Smooth muscle cell (in vitro differentiated cells): ENCODE results near the gene ENPP1. TPM values are rescaled to one million over a fixed set of nuclear protein-coding genes. Genes with fewer than 3 reads are reported as not detected.

Source experiments
- DNase-seq: peaks from one replicate; lab custom pipeline; 2025; ENCODE audit not compliant: unreplicated experiment; lab: John Stamatoyannopoulos, UW
- H2AFZ ChIP-seq: fragments of 200-600 bp; sonication (generic); 2 replicates; pipeline ENCODE4 v1.6.0; 2016; ENCODE audit warnings: antibody characterized with exemption, low read depth, mild to moderate bottlenecking
- H3F3A ChIP-seq: fragments of 200-600 bp; sonication (generic); 2 replicates; pipeline ENCODE4 v1.6.0; 2017; ENCODE audit warnings: antibody characterized with exemption, low read depth
- H3K27ac ChIP-seq: fragments of 200-600 bp; sonication (generic); 2 replicates; pipeline ENCODE4 v1.5.1; 2016; ENCODE audit warnings: low read depth, mild to moderate bottlenecking
- H3K27me3 ChIP-seq: fragments of 200-600 bp; sonication (generic); 2 replicates; pipeline ENCODE4 v1.6.1; 2016; ENCODE audit warnings: low read depth, mild to moderate bottlenecking
- H3K36me3 ChIP-seq: fragments of 200-600 bp; sonication (generic); 2 replicates; pipeline ENCODE4 v1.5.1; 2016; ENCODE audit warnings: low read depth
- H3K4me1 ChIP-seq: fragments of 200-600 bp; sonication (generic); 2 replicates; pipeline ENCODE4 v1.5.1; 2016; ENCODE audit warnings: low read depth
- H3K4me2 ChIP-seq: fragments of 200-600 bp; sonication (generic); 2 replicates; pipeline ENCODE4 v1.6.0; 2016; ENCODE audit warnings: mild to moderate bottlenecking
- H3K4me3 ChIP-seq: fragments of 200-600 bp; sonication (generic); 2 replicates; pipeline ENCODE4 v1.5.1; 2016; ENCODE audit warnings: mild to moderate bottlenecking
- H3K79me2 ChIP-seq: fragments of 200-600 bp; sonication (generic); 2 replicates; pipeline ENCODE4 v1.6.0; 2016; ENCODE audit warnings: low read depth, mild to moderate bottlenecking
- H3K9ac ChIP-seq: fragments of 200-600 bp; sonication (generic); 2 replicates; pipeline ENCODE4 v1.6.0; 2016; ENCODE audit warnings: low read depth
- H3K9me3 ChIP-seq: fragments of 200-600 bp; sonication (generic); replicated peaks from 2 replicates; pipeline ENCODE4 v1.5.1; 2016; ENCODE audit warnings: low read depth
- H4K20me1 ChIP-seq: fragments of 200-600 bp; sonication (generic); 2 replicates; pipeline ENCODE4 v1.6.0; 2016; ENCODE audit warnings: low read depth
- WGBS: methylation state at CpG from one replicate; pipeline ENCODE4 v1.1.7; 2016; ENCODE audit warnings: low lambda C conversion rate; 5-methylcytosine and 5-hydroxymethylcytosine counted together
- polyA plus RNA-seq: library from polyadenylated mRNA; unstranded; fragments of >200 nt; fragmentation: Nextera tagmentation; extraction: Ambion mirVana; gene quantifications from 2 replicates; pipeline ENCODE4 v1.2.1, GENCODE V29; 2016
- total RNA-seq: library from RNA; depleted of rRNA; stranded (reverse); fragments of >200 nt; gene quantifications from 2 replicates; pipeline ENCODE4 v1.2.3, GENCODE V29; 2014
- TF ChIP-seq, protein P1 (sequence below): fragments of 200-600 bp; sonication (generic); IDR thresholded peaks from 2 replicates; pipeline ENCODE4 v1.5.1; 2017; ENCODE audit warnings: borderline replicate concordance, mild to moderate bottlenecking, antibody characterized with exemption; ENCODE audit not compliant: insufficient read depth, poor library complexity, severe bottlenecking

Gene ENPP1
- total and polyA plus RNA-seq, 2 experiments from 2014 or later, result 329 to 433 TPM

DNA sequence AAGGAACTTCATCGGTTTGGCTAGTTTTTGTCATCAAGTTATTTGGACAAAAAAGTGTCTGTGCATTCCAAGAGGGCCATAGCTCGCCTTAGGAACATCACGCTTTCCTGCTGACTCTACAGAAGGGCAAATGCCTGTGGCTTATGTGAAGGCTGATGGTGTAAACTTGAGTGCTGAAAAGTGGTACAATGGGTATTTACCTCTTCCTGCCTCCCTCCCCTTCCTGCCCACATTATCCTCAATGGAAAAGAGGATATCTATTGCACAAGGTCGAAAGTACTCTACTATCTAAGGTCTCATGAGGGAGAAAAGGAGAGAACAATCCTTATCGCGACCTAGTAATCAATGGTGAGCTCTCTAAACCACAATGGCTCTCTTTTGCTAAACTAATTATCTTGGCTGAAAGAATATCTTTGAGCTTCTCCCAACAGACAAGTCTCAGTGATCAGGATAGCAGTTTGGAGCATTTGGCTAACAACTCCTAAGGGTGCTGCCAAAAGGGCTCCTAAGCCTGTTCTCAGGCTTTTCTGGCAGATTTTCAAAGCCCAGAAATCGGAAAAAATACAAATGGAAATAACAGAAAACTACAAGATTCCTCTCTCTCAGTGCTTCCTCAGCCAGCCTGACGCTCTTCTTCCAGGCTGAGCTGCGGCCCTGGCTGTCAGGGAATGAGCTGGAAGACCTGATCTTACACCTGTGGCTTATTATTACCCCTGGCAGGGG, 42.6 kb upstream of the ENPP1 start:
- Histone ChIP-seq H3K4me2 (peak overlapping the region; percentile 59), H4K20me1 (no peaks in the 10 kb centered on the region), H3K36me3 (no peaks in the 10 kb centered on the region), H3K27me3 (no peaks in the 10 kb centered on the region), H3K9me3 (no peaks in the 10 kb centered on the region), H3K4me3 (no peak overlapping the region), H3K9ac (peak overlapping the region; percentile 2), H3K4me1 (peaks cover 18% of the 10 kb centered on the region), H3F3A (peaks cover 18% of the 10 kb centered on the region), H3K79me2 (no peaks in the 10 kb centered on the region), H3K27ac (peak overlapping the region; percentile 70), H2AFZ (no peak overlapping the region)
- no peak for DNase-seq
- TF ChIP-seq, protein P1, sequence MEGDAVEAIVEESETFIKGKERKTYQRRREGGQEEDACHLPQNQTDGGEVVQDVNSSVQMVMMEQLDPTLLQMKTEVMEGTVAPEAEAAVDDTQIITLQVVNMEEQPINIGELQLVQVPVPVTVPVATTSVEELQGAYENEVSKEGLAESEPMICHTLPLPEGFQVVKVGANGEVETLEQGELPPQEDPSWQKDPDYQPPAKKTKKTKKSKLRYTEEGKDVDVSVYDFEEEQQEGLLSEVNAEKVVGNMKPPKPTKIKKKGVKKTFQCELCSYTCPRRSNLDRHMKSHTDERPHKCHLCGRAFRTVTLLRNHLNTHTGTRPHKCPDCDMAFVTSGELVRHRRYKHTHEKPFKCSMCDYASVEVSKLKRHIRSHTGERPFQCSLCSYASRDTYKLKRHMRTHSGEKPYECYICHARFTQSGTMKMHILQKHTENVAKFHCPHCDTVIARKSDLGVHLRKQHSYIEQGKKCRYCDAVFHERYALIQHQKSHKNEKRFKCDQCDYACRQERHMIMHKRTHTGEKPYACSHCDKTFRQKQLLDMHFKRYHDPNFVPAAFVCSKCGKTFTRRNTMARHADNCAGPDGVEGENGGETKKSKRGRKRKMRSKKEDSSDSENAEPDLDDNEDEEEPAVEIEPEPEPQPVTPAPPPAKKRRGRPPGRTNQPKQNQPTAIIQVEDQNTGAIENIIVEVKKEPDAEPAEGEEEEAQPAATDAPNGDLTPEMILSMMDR, result no peak
- 45% methylated on average over 9 of the region's 9 CpGs for WGBS

DNA sequence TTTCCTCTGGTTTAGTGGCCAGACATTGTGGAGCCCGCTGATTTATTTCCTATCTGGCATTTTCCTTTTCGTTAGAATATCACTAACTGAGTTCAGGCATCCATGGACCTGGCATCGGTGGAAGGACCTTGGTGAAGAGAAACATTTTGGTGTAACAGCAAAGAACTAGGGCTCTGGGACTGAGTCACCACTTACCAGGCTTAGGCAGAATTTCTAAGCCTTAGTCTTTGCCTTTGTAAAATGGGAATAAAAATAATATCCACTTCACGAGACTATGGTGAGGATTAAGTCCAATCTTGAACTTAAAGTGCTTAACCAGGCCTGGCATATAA, 42.0 kb upstream of the ENPP1 start:
- H3K27ac ChIP-seq, result peak overlapping the region; percentile 70
- peak overlapping the region; percentile 59 for H3K4me2 ChIP-seq
- H3K36me3 ChIP-seq, result no peaks in the 10 kb centered on the region
- no peaks in the 10 kb centered on the region for H3K9me3 ChIP-seq
- no peak for DNase-seq
- no peak overlapping the region for H3K9ac ChIP-seq
- TF ChIP-seq, protein P1, result no peak
- no peaks in the 10 kb centered on the region for H3K79me2 ChIP-seq
- WGBS, result 74% methylated on average over 4 of the region's 4 CpGs
- H3K27me3 ChIP-seq, result no peaks in the 10 kb centered on the region
- H3K4me3 ChIP-seq, result no peak overlapping the region
- no peaks in the 10 kb centered on the region for H4K20me1 ChIP-seq
- H3K4me1 ChIP-seq, result peaks cover 18% of the 10 kb centered on the region
- peaks cover 18% of the 10 kb centered on the region for H3F3A ChIP-seq
- no peak overlapping the region for H2AFZ ChIP-seq

DNA sequence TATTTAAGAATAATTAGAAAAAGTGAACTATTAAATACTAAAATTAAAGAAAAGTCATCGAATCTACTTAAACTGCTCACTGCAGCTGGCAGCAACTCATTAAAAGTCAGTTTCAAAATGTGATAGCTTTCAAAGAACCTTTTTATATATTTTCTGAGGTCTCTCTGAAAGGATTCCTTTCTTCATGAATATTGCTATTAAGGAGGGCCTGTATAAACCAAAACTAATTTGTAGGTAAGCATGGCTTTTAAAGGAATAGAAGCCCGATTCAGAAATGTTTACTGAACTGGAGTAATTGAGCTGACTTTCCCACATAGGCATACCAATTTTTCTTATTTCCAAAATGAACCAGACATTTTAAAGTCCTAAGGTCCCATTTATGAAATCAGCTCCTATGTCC, 41.2 kb upstream of the ENPP1 start:
- Histone ChIP-seq H3K4me1 (peaks cover 18% of the 10 kb centered on the region), H3K4me2 (peak overlapping the region; percentile 59), H3K27me3 (no peaks in the 10 kb centered on the region), H3K36me3 (no peaks in the 10 kb centered on the region), H3F3A (peaks cover 18% of the 10 kb centered on the region), H3K79me2 (no peaks in the 10 kb centered on the region), H3K4me3 (no peak overlapping the region), H2AFZ (no peak overlapping the region), H3K27ac (peak overlapping the region; percentile 70), H3K9me3 (no peaks in the 10 kb centered on the region), H4K20me1 (no peaks in the 10 kb centered on the region), H3K9ac (no peak overlapping the region)
- TF ChIP-seq, protein P1, result no peak
- DNase-seq, result no peak
- WGBS, result 92% methylated on average over 2 of the region's 2 CpGs

DNA sequence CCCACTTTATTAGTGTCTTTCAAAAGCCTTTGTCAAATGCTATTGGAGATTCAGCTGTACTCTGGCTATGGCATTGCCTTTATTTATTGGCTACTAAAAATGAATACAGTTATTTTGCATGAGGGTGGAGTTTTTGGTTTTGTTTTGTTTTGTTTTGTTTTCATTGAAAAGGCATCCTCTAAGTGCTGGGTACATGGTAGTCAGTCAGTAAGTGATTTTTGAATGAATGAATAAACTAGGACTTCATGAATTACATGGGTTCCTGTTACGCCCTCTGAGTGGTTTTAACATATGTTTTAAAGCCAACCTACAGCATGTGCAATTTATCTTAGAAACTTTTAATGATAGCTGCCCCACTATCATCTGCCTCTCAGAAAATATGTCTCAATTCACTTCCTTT, 38.9 kb upstream of the ENPP1 start:
- Histone ChIP-seq H3F3A (peaks cover 7% of the 10 kb centered on the region), H4K20me1 (no peaks in the 10 kb centered on the region), H3K9me3 (no peaks in the 10 kb centered on the region), H3K4me2 (no peak overlapping the region), H3K4me1 (peaks cover 18% of the 10 kb centered on the region), H3K27ac (no peak overlapping the region), H3K27me3 (no peaks in the 10 kb centered on the region), H3K36me3 (no peaks in the 10 kb centered on the region), H2AFZ (no peak overlapping the region), H3K9ac (no peak overlapping the region), H3K79me2 (no peaks in the 10 kb centered on the region), H3K4me3 (no peak overlapping the region)
- DNase-seq, result no peak
- TF ChIP-seq, protein P1, result no peak
- WGBS, result 90% methylated on average over 1 of the region's 1 CpG
